HG03103 (cell line): ENCODE measurements around the gene COA8.
A peak's percentile ranks its signal among the peaks of the same experiment; 100 is the strongest.
"Not testable (repeated sequence)": the region's sequence is repeated elsewhere in the genome, so short reads cannot be mapped to it uniquely, and the experiment has no call there.

Experiments
- ATAC-seq: cut with Tn5 transposase; IDR thresholded peaks from one replicate; pipeline ENCODE4 v1.9.1; 2021; ENCODE audit warnings: low read depth; ENCODE audit not compliant: unreplicated experiment

COA8 gene

GRCh38 chr14:103568952-103569351, 6.2 kb downstream of the COA8 start:
- no peak for ATAC-seq

- no peak for ATAC-seq
Observed at GRCh38 chr14:103569408-103569807, 6.6 kb downstream of the COA8 start.

GRCh38 chr14:103574104-103574503, 11.3 kb downstream of the COA8 start:
- ATAC-seq, result no peak

GRCh38 chr14:103574707-103575285, 12.0 kb downstream of the COA8 start:
- ATAC-seq, result no peak

GRCh38 chr14:103576371-103577024, 13.7 kb downstream of the COA8 start:
- no peak for ATAC-seq

- no peak for ATAC-seq
Observed at GRCh38 chr14:103578401-103579075, 15.8 kb downstream of the COA8 start.

- no peak for ATAC-seq
Observed at GRCh38 chr14:103581206-103581605, 18.4 kb downstream of the COA8 start.

GRCh38 chr14:103581954-103582703, 19.4 kb downstream of the COA8 start:
- ATAC-seq, result no peak

GRCh38 chr14:103584326-103584915, 21.7 kb downstream of the COA8 start:
- ATAC-seq, result no peak

- peak; percentile 89 for ATAC-seq
Observed at GRCh38 chr14:103593577-103593976, 30.8 kb downstream of the COA8 start.

- ATAC-seq, result no peak
Observed at GRCh38 chr14:103594265-103594664, 31.5 kb downstream of the COA8 start.

GRCh38 chr14:103597623-103598377, 35.0 kb downstream of the COA8 start:
- no peak for ATAC-seq

GRCh38 chr14:103600503-103600902, 37.7 kb downstream of the COA8 start:
- no peak for ATAC-seq

GRCh38 chr14:103604620-103605019, 41.9 kb downstream of the COA8 start:
- no peak for ATAC-seq

- peak; percentile 67 for ATAC-seq
Observed at GRCh38 chr14:103606963-103607668, 44.4 kb downstream of the COA8 start.

- no peak for ATAC-seq
Observed at GRCh38 chr14:103607822-103608221, 45.1 kb downstream of the COA8 start.

- ATAC-seq, result not testable (repeated sequence)
Observed at GRCh38 chr14:103609081-103609480, 46.3 kb downstream of the COA8 start.

GRCh38 chr14:103611215-103611614, 48.5 kb downstream of the COA8 start:
- ATAC-seq, result no peak

GRCh38 chr14:103613517-103613916, 50.8 kb downstream of the COA8 start:
- no peak for ATAC-seq
